ENCODE measurements around the gene F3. TPM values are rescaled to one million over a fixed set of nuclear protein-coding genes. Genes with fewer than 3 reads are reported as not detected.

The F3 gene
- 0.73 TPM for total RNA-seq (2013)
- polyA plus RNA-seq (1 to 10 TPM in 1 of 3 donors, under 1 TPM in 2; 0.29 to 3.7 (median 0.77) TPM), polyA minus RNA-seq (0.83 and 1.4 TPM in 2 replicates), total RNA-seq (14.5 to 2,018 (median 31.4) reads per million in 11 experiments)

GRCh38 chr1:94541246-94542087 lies at the start of gene F3:
Gene F3 (minus strand): TSS chr1:94541759. CDS start chr1:94541636, 123 bp downstream.
- Mint-ChIP-seq H3K27ac (peak within 1 kb of the TSS; percentile 80 to 95 (median 92)), H3K4me3 (peak within 1 kb of the TSS; percentile 90 to 95), H3K4me1 (peaks cover 41% of the 10 kb centered on the region), H3K9me3 (peaks cover 0 to 7% (median 0%) of the 10 kb centered on the region in 7 donors), H3K27me3 (ENCODE audit: low read depth in 3 of 3) (peaks cover 0 to 13% (median 5%) of the 10 kb centered on the region in 3 donors), H3K36me3 (peaks cover 8 to 16% of the 10 kb centered on the region in 2 donors)
- Histone ChIP-seq H3K27ac (ENCODE audit: low read depth in 1 of 2, low read length in 2 of 2) (peak within 1 kb of the TSS in 1 of 2 donors; percentile 81), H3K4me2 (replicated peaks; ENCODE audit: extremely low read depth, low read length, poor library complexity, severe bottlenecking) (peak within 1 kb of the TSS; percentile 91), H3K4me3 (replicated peaks in 1 of 3; ENCODE audit: low read depth in 2 of 3, low read length in 3 of 3) (peak within 1 kb of the TSS; percentile 72 to 89 (median 83)), H3K9ac (ENCODE audit: insufficient read depth, low read length, poor library complexity, severe bottlenecking) (peak within 1 kb of the TSS; percentile 83), H2AFZ (ENCODE audit: insufficient read depth, low read depth, low read length, poor library complexity, severe bottlenecking) (peak within 1 kb of the TSS; percentile 92), H3K9me3 (replicated peaks in 1 of 2; ENCODE audit: control insufficient read depth in 1 of 2, insufficient read depth in 1 of 2, low read length in 2 of 2) (no peaks in the 10 kb centered on the region), H3K79me2 (ENCODE audit: insufficient read depth, low read length) (peaks cover 11% of the 10 kb centered on the region), H3K4me1 (ENCODE audit: control insufficient read depth in 1 of 2, insufficient read depth in 2 of 2, low read length in 2 of 2) (peaks cover 23 to 37% of the 10 kb centered on the region in 2 donors), H4K20me1 (ENCODE audit: insufficient read depth, low read length) (no peaks in the 10 kb centered on the region), H3K36me3 (replicated peaks in 1 of 2; ENCODE audit: control insufficient read depth in 1 of 2, insufficient read depth in 2 of 2, low read length in 2 of 2) (no peaks in the 10 kb centered on the region), H3K27me3 (ENCODE audit: control insufficient read depth in 2 of 2, insufficient read depth in 2 of 2, low read length in 2 of 2) (peaks cover 3 to 7% of the 10 kb centered on the region in 2 donors)
- DNase-seq, result peak; percentile 82 to 96 (median 88)
- TF ChIP-seq, protein P1, sequence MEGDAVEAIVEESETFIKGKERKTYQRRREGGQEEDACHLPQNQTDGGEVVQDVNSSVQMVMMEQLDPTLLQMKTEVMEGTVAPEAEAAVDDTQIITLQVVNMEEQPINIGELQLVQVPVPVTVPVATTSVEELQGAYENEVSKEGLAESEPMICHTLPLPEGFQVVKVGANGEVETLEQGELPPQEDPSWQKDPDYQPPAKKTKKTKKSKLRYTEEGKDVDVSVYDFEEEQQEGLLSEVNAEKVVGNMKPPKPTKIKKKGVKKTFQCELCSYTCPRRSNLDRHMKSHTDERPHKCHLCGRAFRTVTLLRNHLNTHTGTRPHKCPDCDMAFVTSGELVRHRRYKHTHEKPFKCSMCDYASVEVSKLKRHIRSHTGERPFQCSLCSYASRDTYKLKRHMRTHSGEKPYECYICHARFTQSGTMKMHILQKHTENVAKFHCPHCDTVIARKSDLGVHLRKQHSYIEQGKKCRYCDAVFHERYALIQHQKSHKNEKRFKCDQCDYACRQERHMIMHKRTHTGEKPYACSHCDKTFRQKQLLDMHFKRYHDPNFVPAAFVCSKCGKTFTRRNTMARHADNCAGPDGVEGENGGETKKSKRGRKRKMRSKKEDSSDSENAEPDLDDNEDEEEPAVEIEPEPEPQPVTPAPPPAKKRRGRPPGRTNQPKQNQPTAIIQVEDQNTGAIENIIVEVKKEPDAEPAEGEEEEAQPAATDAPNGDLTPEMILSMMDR (IDR thresholded peaks at IDR 0.05), result no peak
- WGBS (ENCODE audit: insufficient coverage), result under 1% methylated on average over 80 of the region's 94 CpGs
- intact Hi-C loops (cut with micrococcal nuclease), result loop anchor here (5.0 to 10.0 kb wide), 3 partner anchors 53 to 251 kb away; no protein-coding TSS in a partner anchor
